ENCODE measurements around the gene FOXP1.
"Not testable (repeated sequence)": the region's sequence is repeated elsewhere in the genome, so short reads cannot be mapped to it uniquely, and the experiment has no call there.

The FOXP1 gene

DNA sequence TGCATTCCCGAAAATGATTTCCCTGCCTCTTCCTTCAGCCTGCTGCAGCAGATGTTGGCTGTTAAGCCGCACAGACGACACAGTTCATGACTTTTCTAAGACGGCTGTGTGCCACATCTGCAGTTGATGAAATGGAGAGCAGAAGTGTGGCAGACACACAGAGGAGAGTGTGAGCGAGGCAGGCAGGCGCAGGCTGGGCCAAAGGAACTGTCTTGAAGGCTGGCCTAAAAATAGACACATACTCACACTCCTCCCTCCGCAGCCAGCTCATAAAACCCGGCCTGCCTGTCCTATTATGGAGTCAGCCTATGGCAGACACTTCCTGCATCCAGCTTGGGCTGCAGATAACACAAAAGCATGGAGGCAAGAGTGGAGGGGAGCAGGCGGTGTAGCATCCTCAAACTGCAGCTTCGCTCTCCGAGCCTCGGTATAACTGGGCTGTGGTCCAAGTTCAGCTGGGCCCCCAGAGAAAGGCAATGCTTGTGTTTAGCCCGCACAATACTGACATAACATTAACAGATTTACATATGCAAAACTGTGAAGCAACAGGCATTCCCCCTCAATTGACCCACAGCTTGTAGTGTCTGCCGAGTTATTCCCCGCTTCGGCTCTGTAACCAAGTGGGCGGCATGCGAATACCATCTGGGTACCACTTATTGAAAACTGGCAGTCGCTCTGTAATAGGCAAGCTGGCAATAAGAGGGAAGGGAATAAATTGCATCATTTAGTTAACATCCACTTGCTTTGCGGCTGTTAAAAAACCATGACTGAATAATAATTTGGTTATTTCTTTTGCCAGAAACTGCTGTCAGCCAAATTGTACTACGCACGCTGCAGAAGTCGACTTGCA lies 40.8 kb downstream of the FOXP1 start:
- no peaks in the 10 kb centered on the region for H3K27me3 ChIP-seq (ENCODE audit: control insufficient read depth, insufficient read depth, low read length)
- no peak overlapping the region for H3K9ac ChIP-seq (ENCODE audit: low read depth, low read length)
- H3K36me3 ChIP-seq (ENCODE audit: control insufficient read depth, insufficient read depth, low read length), result no peaks in the 10 kb centered on the region
- no peak overlapping the region for H3K4me3 ChIP-seq (ENCODE audit: low read depth, low read length)
- H3K9me3 ChIP-seq (ENCODE audit: control insufficient read depth, insufficient read depth, low read length), result no peaks in the 10 kb centered on the region
- H3K4me1 ChIP-seq (ENCODE audit: control insufficient read depth, insufficient read depth, low read length), result no peaks in the 10 kb centered on the region

DNA sequence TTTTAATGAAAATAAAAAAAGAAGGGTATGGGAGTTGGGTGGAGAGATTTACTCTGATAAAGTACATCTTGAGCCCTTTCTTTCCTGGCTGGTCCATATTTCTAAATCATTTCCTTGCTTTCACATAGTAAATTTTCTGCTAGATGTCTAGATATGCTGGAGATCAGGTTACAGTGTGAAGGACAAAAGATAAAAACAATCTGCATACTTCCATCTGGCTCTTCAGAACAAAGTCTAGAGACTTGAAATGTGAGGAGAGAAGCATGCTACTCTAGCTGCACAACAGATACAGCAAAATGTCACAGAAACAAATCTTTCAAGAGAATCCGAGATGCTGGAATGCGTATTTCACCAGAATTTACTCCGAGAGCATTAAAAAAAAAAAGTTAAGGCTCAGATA lies 42.2 kb downstream of the FOXP1 start:
- no peak overlapping the region for H3K9ac ChIP-seq (ENCODE audit: low read depth, low read length)
- no peak overlapping the region for H3K4me3 ChIP-seq (ENCODE audit: low read depth, low read length)
- H3K9me3 ChIP-seq (ENCODE audit: control insufficient read depth, insufficient read depth, low read length), result no peaks in the 10 kb centered on the region
- H3K4me1 ChIP-seq (ENCODE audit: control insufficient read depth, insufficient read depth, low read length), result no peaks in the 10 kb centered on the region
- H3K36me3 ChIP-seq (ENCODE audit: control insufficient read depth, insufficient read depth, low read length), result no peaks in the 10 kb centered on the region
- no peaks in the 10 kb centered on the region for H3K27me3 ChIP-seq (ENCODE audit: control insufficient read depth, insufficient read depth, low read length)

DNA sequence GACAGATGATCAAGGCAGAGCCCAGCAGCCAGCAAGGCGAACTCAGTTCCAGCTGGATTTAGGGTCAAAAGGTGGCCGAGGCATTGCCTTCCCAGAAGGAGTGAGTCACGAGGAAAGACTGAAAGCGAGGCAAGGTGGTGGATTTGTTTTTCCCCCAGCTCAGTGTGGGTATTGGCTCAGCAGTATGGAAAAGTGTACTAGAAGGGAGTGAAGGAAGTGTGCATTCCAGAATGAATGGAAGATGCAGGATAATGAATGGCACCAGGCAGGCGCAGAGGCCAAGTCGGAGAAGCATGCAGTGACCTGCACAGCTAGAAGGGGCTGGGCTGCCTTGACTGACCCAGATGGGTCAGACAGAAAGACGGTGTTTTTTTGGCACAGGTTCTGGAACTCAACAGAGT lies 46.3 kb downstream of the FOXP1 start:
- Histone ChIP-seq H3K9me3 (ENCODE audit: control insufficient read depth, insufficient read depth, low read length) (no peaks in the 10 kb centered on the region), H3K27me3 (ENCODE audit: control insufficient read depth, insufficient read depth, low read length) (no peaks in the 10 kb centered on the region), H3K9ac (ENCODE audit: low read depth, low read length) (no peak overlapping the region), H3K36me3 (ENCODE audit: control insufficient read depth, insufficient read depth, low read length) (no peaks in the 10 kb centered on the region), H3K4me3 (ENCODE audit: low read depth, low read length) (no peak overlapping the region), H3K4me1 (ENCODE audit: control insufficient read depth, insufficient read depth, low read length) (no peaks in the 10 kb centered on the region)

DNA sequence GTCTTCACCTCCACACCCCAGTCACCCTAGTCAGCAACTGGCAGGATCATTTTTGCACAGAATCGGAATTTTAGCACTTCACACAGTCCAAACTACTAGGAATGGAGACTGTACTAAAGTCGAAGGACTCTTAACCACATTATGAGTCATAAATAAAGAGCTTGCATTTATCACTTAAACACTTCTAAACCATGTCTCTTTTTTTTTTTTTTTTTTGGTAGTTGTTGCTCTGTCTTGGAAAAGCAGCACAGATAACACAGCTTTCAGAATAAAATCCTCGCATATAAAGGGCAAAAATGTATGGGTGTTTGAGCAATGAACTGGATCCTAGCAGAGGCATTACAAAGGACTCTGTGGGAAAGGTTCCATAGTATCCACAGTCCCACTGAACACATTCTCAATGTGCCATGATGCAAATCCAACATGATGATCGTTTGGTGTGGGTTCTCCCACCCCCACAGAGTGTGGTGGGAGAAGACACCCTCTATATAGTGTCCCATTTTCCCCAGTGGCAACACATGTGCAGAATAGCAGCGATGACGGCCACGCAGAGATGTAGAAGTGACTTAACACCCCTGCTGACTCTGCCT lies 47.1 kb downstream of the FOXP1 start:
- no peaks in the 10 kb centered on the region for H3K27me3 ChIP-seq (ENCODE audit: control insufficient read depth, insufficient read depth, low read length)
- H3K4me3 ChIP-seq (ENCODE audit: low read depth, low read length), result no peak overlapping the region
- no peaks in the 10 kb centered on the region for H3K9me3 ChIP-seq (ENCODE audit: control insufficient read depth, insufficient read depth, low read length)
- H3K36me3 ChIP-seq (ENCODE audit: control insufficient read depth, insufficient read depth, low read length), result no peaks in the 10 kb centered on the region
- no peak overlapping the region for H3K9ac ChIP-seq (ENCODE audit: low read depth, low read length)
- no peaks in the 10 kb centered on the region for H3K4me1 ChIP-seq (ENCODE audit: control insufficient read depth, insufficient read depth, low read length)

DNA sequence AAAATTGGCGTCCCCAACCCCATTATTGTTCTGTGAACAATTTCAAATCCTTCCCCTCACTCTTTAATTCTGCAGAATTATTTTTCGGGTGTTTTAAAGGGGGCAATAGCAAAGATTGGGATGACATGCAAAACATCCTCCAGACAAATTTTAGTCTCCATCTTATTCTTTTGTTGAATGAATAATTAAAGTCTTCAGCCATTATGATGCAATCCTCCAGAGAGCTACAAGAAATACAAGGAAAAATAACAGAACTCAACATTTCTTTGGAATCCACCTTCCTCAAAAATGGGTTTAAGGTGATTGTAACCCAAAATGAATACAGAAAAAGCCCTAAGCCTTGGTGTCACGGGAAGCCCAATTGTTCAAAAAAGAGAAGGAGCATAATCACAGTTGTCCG lies 49.9 kb downstream of the FOXP1 start:
- H3K4me1 ChIP-seq (ENCODE audit: control insufficient read depth, insufficient read depth, low read length), result peaks cover 3% of the 10 kb centered on the region
- H3K36me3 ChIP-seq (ENCODE audit: control insufficient read depth, insufficient read depth, low read length), result no peaks in the 10 kb centered on the region
- H3K4me3 ChIP-seq (ENCODE audit: low read depth, low read length), result no peak overlapping the region
- no peak overlapping the region for H3K9ac ChIP-seq (ENCODE audit: low read depth, low read length)
- H3K27me3 ChIP-seq (ENCODE audit: control insufficient read depth, insufficient read depth, low read length), result no peaks in the 10 kb centered on the region
- H3K9me3 ChIP-seq (ENCODE audit: control insufficient read depth, insufficient read depth, low read length), result no peaks in the 10 kb centered on the region

DNA sequence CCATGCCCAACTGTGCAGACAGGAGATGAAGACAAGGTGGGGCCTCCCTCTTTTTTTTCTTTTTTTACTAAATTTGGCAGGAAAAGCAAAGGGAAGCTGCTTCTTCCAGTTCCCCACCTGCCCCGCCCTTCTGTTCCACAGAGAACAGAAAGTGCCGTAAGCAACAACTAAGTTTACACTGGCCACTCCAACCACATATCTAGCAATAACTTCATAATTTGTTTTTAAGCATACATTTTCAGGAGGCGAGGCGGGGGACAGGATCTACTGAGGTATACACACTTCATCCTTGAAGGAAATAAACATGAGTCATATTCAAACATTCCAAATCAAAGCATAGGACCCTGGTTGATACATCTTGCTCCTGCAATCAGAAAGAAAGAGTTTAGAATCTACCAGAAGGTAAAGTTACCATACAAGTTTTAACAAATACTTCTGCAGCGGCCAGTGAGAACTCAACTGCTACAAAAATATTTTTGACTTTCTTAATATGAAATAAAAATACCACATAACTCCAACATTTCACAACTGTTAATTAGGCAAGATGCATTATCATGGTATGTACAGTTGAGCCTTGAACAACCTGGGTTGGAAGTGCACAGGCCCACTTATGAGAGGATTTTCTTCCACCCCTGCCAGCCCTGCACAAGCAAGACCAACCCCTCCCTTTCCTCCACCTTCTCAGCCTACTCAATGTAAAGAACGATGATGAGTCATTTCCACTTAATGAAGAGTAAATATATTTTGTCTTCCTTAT lies 50.7 kb downstream of the FOXP1 start:
- H3K9me3 ChIP-seq (ENCODE audit: control insufficient read depth, insufficient read depth, low read length), result no peaks in the 10 kb centered on the region
- H3K27me3 ChIP-seq (ENCODE audit: control insufficient read depth, insufficient read depth, low read length), result no peaks in the 10 kb centered on the region
- H3K9ac ChIP-seq (ENCODE audit: low read depth, low read length), result no peak overlapping the region
- H3K4me1 ChIP-seq (ENCODE audit: control insufficient read depth, insufficient read depth, low read length), result peaks cover 3% of the 10 kb centered on the region
- no peak overlapping the region for H3K4me3 ChIP-seq (ENCODE audit: low read depth, low read length)
- H3K36me3 ChIP-seq (ENCODE audit: control insufficient read depth, insufficient read depth, low read length), result no peaks in the 10 kb centered on the region

DNA sequence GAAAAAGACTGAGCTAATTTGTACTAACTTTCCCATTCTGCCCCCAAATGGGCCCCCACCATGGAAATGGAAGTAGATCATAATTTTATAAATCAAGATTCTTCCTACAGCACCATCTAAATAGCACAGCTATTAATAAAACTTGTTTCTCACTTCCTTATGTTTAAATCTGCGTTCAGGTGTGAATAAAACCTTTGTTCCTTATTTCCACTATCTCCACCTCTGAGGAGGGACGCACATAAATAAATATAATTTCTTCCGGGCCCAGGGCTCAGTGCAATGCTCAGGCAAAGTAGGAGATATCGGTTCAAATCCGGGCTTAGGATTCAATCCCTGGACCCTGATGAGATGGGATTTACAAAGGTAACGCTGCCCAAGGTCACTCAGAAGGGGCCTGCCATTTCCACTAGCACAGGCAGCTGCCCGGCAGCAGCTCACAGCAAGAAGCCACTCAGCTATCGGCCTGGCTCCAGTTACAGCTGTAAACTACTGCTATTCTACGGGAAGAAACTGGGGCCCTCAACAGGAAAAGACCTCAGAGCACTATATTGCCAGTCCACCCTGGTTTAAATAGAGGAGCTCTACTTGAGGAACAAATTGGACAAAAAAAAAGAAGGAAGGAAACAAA lies 52.5 kb downstream of the FOXP1 start:
- Histone ChIP-seq H3K36me3 (ENCODE audit: control insufficient read depth, insufficient read depth, low read length) (no peaks in the 10 kb centered on the region), H3K4me3 (ENCODE audit: low read depth, low read length) (no peak overlapping the region), H3K27me3 (ENCODE audit: control insufficient read depth, insufficient read depth, low read length) (no peaks in the 10 kb centered on the region), H3K4me1 (ENCODE audit: control insufficient read depth, insufficient read depth, low read length) (peaks cover 3% of the 10 kb centered on the region), H3K9ac (ENCODE audit: low read depth, low read length) (no peak overlapping the region), H3K9me3 (ENCODE audit: control insufficient read depth, insufficient read depth, low read length) (no peaks in the 10 kb centered on the region)

DNA sequence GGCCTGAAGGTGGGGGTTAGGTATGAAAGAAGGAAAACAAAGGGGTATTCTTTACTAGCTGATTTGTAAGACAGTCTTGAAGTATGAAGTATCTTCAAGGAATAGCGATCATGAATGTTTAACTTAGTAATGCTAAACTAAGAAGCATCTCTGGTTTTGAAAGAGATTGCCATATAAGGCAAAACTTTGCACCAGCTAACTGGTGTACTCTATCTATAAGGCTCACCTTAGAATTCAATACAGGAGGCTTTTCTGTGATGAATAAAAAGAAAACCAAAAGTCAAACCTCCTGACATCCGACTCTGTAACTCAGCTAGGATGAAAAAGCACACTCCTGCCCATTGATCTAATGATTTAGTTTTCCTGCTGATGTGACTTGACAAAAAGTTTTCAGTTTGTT lies 54.7 kb downstream of the FOXP1 start:
- Histone ChIP-seq H3K9ac (ENCODE audit: low read depth, low read length) (no peak overlapping the region), H3K4me3 (ENCODE audit: low read depth, low read length) (no peak overlapping the region), H3K27me3 (ENCODE audit: control insufficient read depth, insufficient read depth, low read length) (no peaks in the 10 kb centered on the region), H3K4me1 (ENCODE audit: control insufficient read depth, insufficient read depth, low read length) (peaks cover 3% of the 10 kb centered on the region), H3K9me3 (ENCODE audit: control insufficient read depth, insufficient read depth, low read length) (no peaks in the 10 kb centered on the region), H3K36me3 (ENCODE audit: control insufficient read depth, insufficient read depth, low read length) (no peaks in the 10 kb centered on the region)

DNA sequence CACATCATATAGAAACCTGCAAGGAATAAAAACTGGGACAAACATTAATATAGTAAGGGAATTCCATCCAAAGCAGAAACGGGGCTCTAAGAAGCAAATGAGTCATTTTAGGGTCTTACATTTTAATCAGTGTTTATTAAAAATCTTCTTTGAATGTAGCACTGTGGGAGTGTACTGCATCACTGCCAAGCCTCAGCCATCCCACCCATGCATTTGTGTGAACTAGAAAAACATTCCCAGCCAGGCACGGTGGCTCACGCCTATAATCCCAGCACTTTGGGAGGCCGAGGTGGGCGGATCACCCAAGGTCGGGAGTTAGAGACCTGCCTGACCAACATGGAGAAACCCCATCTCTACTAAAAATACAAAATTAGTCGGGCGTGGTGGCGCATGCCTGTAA lies 57.1 kb downstream of the FOXP1 start:
- not testable (repeated sequence) for H3K4me1 ChIP-seq (ENCODE audit: control insufficient read depth, insufficient read depth, low read length); H3K36me3 ChIP-seq (ENCODE audit: control insufficient read depth, insufficient read depth, low read length); H3K4me3 ChIP-seq (ENCODE audit: low read depth, low read length); H3K27me3 ChIP-seq (ENCODE audit: control insufficient read depth, insufficient read depth, low read length); H3K9me3 ChIP-seq (ENCODE audit: control insufficient read depth, insufficient read depth, low read length); H3K9ac ChIP-seq (ENCODE audit: low read depth, low read length)

DNA sequence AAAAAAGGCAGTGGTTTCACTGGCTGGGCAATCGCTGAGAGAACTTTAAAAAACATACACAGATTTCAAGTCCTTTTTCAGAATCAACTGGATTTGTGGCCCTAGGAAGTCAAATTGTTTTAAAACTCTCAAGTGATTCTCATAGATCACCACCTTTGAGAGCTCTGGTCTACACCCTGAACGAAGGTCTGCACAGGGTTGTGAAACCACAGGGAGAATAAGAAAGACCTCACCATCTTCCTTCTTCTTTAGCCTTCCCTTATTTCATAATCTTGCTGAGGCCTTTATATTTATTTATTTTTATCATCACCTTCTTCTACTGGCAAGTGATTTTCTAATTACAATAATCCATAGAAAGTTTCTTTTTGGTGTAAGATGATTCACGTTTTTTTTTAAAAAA lies 58.1 kb downstream of the FOXP1 start:
- Histone ChIP-seq H3K4me1 (ENCODE audit: control insufficient read depth, insufficient read depth, low read length) (peaks cover 8% of the 10 kb centered on the region), H3K4me3 (ENCODE audit: low read depth, low read length) (no peak overlapping the region), H3K9ac (ENCODE audit: low read depth, low read length) (no peak overlapping the region), H3K9me3 (ENCODE audit: control insufficient read depth, insufficient read depth, low read length) (no peaks in the 10 kb centered on the region), H3K27me3 (ENCODE audit: control insufficient read depth, insufficient read depth, low read length) (no peaks in the 10 kb centered on the region), H3K36me3 (ENCODE audit: control insufficient read depth, insufficient read depth, low read length) (no peaks in the 10 kb centered on the region)

DNA sequence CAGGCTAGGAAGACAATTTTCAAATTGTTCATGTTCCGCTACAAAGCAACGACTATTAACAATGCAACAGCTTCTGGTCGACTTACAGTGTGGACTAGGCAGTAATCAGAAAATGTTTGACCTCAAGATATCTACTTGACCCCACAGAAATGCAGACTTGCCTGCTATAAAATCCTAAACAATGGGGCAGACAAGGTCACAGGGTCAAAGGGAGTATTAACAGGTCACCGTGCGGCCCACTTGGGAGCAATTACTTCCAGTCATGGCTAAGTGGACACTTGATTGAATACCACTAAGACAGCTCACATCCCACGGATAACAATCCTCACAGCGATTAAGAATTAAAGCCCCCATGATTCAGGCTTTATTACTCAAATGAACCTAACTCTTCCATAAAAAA lies 58.9 kb downstream of the FOXP1 start:
- H3K36me3 ChIP-seq (ENCODE audit: control insufficient read depth, insufficient read depth, low read length), result no peaks in the 10 kb centered on the region
- no peak overlapping the region for H3K9ac ChIP-seq (ENCODE audit: low read depth, low read length)
- H3K9me3 ChIP-seq (ENCODE audit: control insufficient read depth, insufficient read depth, low read length), result no peaks in the 10 kb centered on the region
- no peaks in the 10 kb centered on the region for H3K27me3 ChIP-seq (ENCODE audit: control insufficient read depth, insufficient read depth, low read length)
- H3K4me1 ChIP-seq (ENCODE audit: control insufficient read depth, insufficient read depth, low read length), result peaks cover 9% of the 10 kb centered on the region
- H3K4me3 ChIP-seq (ENCODE audit: low read depth, low read length), result no peak overlapping the region

All from iPS-15b (cell line).